Stimulated activated CD8-positive, alpha-beta memory T cell treated with anti-CD3 and anti-CD28 coated beads, Interleukin-12 subunit alpha, Interleukin-12 subunit beta, amount 100 ng/mL, for 24 hours (primary cell): Measurements from ENCODE around the gene PRKAR1B.
A peak's percentile ranks its signal among the peaks of the same experiment; 100 is the strongest.

Source experiments
- DNase-seq: peaks from one replicate; pipeline ENCODE4 v3.0.0-alpha.2; 2020; ENCODE audit errors: extremely low read depth

Gene PRKAR1B

GRCh38 chr7:739983-740942 is 13.2 kb upstream of the PRKAR1B start:
- DNase-seq = no peak

- no peak for DNase-seq
Observed at GRCh38 chr7:739455-739982, 12.4 kb upstream of the PRKAR1B start.

- no peak for DNase-seq
Observed at GRCh38 chr7:738723-739454, 11.8 kb upstream of the PRKAR1B start.

- no peak for DNase-seq
Observed at GRCh38 chr7:738241-738640, 11.2 kb upstream of the PRKAR1B start.

- DNase-seq = no peak
Observed at GRCh38 chr7:734808-735207, 7.7 kb upstream of the PRKAR1B start.

GRCh38 chr7:734214-734613 is 7.1 kb upstream of the PRKAR1B start:
- no peak for DNase-seq

GRCh38 chr7:732556-732955 is 5.5 kb upstream of the PRKAR1B start:
- no peak for DNase-seq

- DNase-seq = no peak
Observed at GRCh38 chr7:732094-732541, 5.0 kb upstream of the PRKAR1B start.

GRCh38 chr7:731440-732085 is 4.5 kb upstream of the PRKAR1B start:
- no peak for DNase-seq

GRCh38 chr7:730501-731439 is 3.7 kb upstream of the PRKAR1B start:
- no peak for DNase-seq

- no peak for DNase-seq
Observed at GRCh38 chr7:729140-730000, 2.3 kb upstream of the PRKAR1B start.

GRCh38 chr7:728602-729001 is 1.5 kb upstream of the PRKAR1B start:
- DNase-seq = no peak

- DNase-seq = no peak
Observed at GRCh38 chr7:727806-728460, 852 bp upstream of the PRKAR1B start.

- no peak for DNase-seq
Observed at GRCh38 chr7:726854-727103, 302 bp downstream of the PRKAR1B start.

- peak; percentile 69 for DNase-seq
Observed at GRCh38 chr7:726084-726853, 812 bp downstream of the PRKAR1B start, which contains the start of gene DNAAF5. DNAAF5 (plus strand) TSS chr7:726699; CDS start chr7:726721, 22 bp downstream.

- no peak for DNase-seq
Observed at GRCh38 chr7:725223-726005, 1.7 kb downstream of the PRKAR1B start.

GRCh38 chr7:724298-724697 is 2.8 kb downstream of the PRKAR1B start:
- no peak for DNase-seq

- DNase-seq = no peak
Observed at GRCh38 chr7:723541-723940, 3.5 kb downstream of the PRKAR1B start.
